22Rv1 (cell line): ENCODE data around the gene CLN3.
"Not testable (repeated sequence)": the region's sequence is repeated elsewhere in the genome, so short reads cannot be mapped to it uniquely, and the experiment has no call there.

Experiments used
- H3K27ac ChIP-seq: fragments of 450-650 bp; 2 replicates; pipeline ENCODE4 v1.5.1; 2017
- ZFX ChIP-seq: fragments of 450-650 bp; IDR thresholded peaks from 2 replicates; pipeline ENCODE4 v1.6.1; 2017; ENCODE audit warnings: antibody characterized with exemption, borderline replicate concordance
- TF ChIP-seq, protein P1 (sequence below): fragments of 450-650 bp; IDR thresholded peaks from 2 replicates; pipeline ENCODE4 v1.5.1; 2017; ENCODE audit warnings: mild to moderate bottlenecking

CLN3 gene

DNA sequence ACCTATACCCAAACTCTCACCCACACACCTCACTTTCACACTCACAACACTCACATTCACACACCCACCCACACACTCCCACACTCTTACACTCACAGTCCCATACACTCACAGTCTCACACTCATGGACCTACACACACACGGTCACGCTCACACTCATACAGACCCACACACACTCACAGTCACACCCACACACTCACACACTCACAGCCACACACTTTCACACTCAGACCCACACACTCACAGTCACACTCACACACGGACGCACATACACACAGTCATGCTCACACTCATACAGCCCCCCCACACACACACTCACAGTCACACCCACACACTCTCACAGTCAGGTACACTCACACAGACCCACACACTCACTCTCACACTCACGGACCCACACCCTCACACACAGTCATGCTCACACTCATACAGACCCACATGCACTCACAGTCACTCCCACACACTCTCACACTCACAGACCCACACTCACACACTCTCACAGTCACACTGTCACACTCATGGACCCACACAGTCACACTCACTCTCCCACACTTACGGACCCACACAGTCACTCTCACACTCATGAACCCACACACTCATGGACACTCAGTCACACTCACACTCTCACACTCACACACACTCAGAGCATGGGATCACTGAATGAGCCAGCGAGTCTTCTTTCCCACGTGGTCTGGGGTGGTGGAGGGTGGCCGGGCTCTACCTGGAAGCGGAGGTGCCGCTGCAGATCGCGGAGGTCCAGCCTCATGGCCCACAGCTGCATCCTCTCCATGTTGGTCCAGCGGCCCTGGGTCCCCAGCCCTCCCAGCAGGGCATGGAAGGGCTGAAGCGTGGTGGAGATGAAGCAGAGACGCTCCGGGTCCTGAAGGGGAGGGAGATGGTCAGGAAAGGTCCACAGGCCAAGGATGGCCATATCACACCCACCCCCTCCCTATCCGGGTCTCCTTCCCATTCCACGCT is 9.7 kb upstream of the CLN3 start:
- TF ChIP-seq, protein P1, sequence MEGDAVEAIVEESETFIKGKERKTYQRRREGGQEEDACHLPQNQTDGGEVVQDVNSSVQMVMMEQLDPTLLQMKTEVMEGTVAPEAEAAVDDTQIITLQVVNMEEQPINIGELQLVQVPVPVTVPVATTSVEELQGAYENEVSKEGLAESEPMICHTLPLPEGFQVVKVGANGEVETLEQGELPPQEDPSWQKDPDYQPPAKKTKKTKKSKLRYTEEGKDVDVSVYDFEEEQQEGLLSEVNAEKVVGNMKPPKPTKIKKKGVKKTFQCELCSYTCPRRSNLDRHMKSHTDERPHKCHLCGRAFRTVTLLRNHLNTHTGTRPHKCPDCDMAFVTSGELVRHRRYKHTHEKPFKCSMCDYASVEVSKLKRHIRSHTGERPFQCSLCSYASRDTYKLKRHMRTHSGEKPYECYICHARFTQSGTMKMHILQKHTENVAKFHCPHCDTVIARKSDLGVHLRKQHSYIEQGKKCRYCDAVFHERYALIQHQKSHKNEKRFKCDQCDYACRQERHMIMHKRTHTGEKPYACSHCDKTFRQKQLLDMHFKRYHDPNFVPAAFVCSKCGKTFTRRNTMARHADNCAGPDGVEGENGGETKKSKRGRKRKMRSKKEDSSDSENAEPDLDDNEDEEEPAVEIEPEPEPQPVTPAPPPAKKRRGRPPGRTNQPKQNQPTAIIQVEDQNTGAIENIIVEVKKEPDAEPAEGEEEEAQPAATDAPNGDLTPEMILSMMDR = no peak
- no peak for TF ChIP-seq ZFX
- no peak overlapping the region for H3K27ac ChIP-seq

DNA sequence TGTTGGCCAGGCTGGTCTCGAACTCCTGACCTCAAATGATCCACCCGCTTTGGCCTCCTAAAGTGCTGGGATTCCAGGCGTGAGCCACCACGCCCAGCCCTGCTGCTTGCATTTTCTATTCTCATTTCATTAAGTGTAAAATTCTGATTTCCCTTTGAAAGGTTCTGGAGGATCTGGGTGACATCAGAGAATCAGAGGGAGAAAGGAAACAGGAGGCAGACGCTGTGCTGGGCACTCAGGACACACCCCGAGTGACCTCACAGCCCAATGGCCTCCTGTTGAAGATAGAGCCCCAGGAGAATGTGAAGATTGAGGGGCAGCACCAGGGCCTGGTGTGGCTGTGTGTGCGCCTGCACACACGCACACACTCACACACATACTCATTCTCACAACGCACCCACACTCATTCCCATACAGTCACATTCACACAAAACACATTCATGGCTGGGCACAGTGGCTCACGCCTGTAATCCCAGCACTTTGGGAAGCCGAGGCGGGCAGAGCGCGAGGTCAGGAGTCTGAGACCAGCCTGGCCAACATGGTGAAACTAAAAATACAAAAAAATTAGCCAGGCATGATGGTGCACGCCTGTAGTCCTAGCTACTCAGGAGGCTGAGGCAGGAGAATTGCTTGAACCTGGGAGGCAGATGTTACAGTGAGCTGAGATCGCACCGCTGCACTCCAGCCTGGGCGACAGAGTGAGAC is 8.8 kb upstream of the CLN3 start:
- H3K27ac ChIP-seq = not testable (repeated sequence)

DNA sequence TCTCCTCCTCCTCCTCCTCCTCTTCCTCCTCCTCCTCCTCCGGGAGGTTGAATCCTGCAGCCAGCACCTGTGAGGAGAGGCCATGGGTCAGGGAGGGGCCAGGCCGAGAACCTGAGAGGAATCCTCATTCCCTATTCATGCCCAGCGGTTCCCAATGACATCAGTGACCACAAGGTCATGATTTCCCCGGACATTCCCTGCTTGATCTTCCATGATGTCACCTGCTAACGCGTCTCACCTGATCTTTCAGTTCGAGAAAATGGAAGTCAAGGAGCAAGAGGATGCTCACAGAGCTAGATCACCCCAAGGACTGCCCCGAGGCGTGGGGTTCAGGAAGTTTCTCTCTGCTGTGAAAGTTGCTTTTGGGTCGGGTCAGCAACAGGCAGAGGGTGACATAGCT is 8.0 kb upstream of the CLN3 start:
- no peak overlapping the region for H3K27ac ChIP-seq
- no peak for TF ChIP-seq ZFX
- TF ChIP-seq, protein P1 = no peak

DNA sequence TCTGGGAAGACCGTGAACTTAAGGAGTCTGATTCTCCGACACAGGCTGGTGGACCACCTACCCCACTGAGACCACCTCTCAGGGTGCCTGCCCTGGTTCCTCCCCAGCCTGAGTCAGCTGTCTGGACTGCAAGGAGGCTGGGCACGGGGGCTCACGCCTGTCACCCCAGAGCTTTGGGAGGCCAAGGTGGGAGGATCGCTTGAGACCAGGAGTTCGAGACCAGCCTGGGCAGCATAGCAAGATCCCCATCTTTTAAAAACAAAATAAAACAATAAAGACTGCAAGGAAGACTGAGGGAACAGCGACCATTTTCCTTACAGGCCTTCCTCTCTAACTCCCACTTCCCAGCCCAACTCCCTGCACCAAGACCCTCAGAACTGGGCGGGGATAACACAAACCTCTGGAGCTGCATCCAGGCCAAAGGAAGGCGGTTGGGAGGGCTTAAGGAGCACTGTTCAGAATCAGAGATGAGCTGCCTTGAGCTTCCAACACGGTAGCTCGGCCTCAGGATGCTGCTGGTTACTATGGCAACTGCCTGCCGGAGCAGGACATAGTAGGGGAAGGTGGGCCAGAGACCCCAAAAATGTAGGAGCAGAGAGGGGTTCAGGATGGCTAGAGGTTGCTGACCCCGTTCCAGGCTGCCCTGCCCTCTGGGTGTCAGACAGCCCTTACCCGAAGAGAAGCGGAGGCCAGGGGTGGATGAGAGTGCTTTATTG is 7.0 kb upstream of the CLN3 start:
- H3K27ac ChIP-seq = no peak overlapping the region
- no peak for TF ChIP-seq ZFX
- TF ChIP-seq, protein P1 = no peak

DNA sequence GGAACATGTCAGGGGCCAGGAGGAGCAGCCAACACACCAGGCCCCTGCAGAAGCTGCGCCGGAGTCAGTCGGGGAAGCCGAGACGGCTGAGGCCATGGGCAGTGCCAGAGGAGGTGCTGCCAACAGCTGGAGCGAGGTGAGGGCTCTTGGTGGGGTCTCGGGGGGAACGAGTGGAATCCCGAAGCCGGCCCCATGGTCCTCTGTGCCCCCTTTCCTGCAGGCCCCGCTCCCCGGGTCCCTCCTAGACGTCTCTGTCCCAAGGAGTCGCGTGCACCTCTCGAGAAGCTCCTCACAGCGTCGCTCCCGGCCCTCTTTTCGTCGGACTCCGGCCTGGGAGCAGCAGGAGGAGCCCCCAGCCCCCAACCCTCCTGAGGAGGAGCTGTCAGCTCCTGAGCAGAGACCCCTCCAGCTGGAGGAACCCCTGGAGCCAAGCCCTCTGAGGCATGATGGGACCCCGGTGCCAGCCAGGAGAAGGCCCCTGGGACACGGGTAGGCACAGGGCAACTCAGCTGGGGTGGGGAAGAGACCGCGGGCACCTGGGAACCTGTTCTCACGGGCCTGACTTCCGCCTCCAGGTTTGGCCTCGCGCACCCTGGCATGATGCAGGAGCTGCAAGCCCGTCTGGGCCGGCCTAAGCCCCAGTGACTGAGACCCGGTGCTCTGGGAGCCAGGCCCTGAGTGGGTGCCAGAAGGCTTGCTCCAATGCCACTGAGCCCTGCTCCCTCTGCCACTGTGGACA is 6.2 kb upstream of the CLN3 start:
- TF ChIP-seq ZFX = no peak
- TF ChIP-seq, protein P1 = no peak
- no peak overlapping the region for H3K27ac ChIP-seq

DNA sequence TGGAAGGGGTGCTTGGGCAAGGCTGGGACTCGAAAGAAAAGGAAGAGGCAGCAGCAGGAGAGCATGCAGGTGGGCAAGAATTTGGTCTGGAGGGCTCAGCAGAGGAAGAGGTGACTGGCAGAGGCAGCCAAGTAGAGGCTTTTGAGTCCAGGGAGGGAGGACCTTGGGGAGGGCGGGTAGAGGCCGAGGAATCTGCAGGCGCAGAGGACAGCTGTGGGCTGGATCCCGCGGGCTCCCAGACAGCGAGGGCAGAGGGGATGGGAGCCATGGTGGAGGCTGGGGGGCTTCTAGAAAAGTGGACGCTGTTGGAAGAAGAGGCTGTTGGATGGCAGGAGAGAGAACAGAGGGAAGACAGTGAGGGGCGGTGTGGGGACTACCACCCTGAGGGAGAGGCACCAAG is 5.5 kb upstream of the CLN3 start:
- TF ChIP-seq, protein P1 = no peak
- no peak for TF ChIP-seq ZFX

DNA sequence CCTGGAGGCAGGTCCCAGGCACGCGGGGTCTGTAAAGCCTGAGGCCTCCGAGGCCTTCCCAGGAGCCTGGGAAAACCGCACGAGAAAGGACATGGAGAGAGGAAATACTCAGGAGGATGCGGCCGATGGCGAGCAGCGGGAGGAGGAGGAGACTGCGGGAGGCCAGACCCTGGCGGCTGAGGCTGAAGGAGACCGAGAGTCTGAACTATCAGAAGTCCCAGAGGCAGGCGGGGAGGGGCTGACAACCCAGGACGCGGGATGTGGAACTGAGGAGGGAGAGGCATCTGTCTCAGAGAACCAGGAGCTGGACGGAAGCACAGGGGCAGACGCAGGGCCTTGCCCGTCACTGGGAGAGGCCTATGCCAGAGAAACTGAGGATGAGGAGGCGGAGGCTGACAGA is 5.0 kb upstream of the CLN3 start:
- H3K27ac ChIP-seq = no peak overlapping the region
- TF ChIP-seq, protein P1 = no peak
- TF ChIP-seq ZFX = no peak

More for the DNA sequence above, 5.5 kb upstream of the CLN3 start:
- H3K27ac ChIP-seq = no peak overlapping the region
